GM23338 (cell line): Measurements from ENCODE around the gene FUT3. TPM values are rescaled to one million over a fixed set of nuclear protein-coding genes. Genes with fewer than 3 reads are reported as not detected.

Source experiments
- ATAC-seq: fragments of 200-7000 bp; cut with Tn5 transposase; 3 replicates; pipeline ENCODE4 v1.9.1; 2020
- DNase-seq: peaks from one replicate; pipeline ENCODE4 v3.0.0-alpha.2; 2015; ENCODE audit warnings: low spot score
- H2AFZ ChIP-seq: fragments of 200-600 bp; sonication (generic); 2 replicates; pipeline ENCODE4 v1.8.0; 2016; ENCODE audit warnings: antibody characterized with exemption, mild to moderate bottlenecking, moderate library complexity
- H3F3A ChIP-seq: fragments of 200-600 bp; sonication (generic); replicated peaks from 2 replicates; pipeline ENCODE4 v1.8.0; 2017; ENCODE audit warnings: antibody characterized with exemption, mixed run types, low read depth
- H3K27ac ChIP-seq: fragments of 200-600 bp; sonication (generic); 2 replicates; pipeline ENCODE4 v1.6.1; 2016; ENCODE audit warnings: low read depth
- H3K27me3 ChIP-seq: fragments of 200-600 bp; sonication (generic); 2 replicates; pipeline ENCODE4 v1.8.0; 2016; ENCODE audit warnings: mild to moderate bottlenecking, mixed run types, moderate library complexity; ENCODE audit not compliant: insufficient read depth
- H3K36me3 ChIP-seq: fragments of 200-600 bp; sonication (generic); 2 replicates; pipeline ENCODE4 v1.8.0; 2016; ENCODE audit warnings: mild to moderate bottlenecking; ENCODE audit not compliant: insufficient read depth
- H3K4me1 ChIP-seq: fragments of 200-600 bp; sonication (generic); 2 replicates; pipeline ENCODE4 v1.8.0; 2016; ENCODE audit warnings: mild to moderate bottlenecking, moderate library complexity; ENCODE audit not compliant: insufficient read depth
- H3K4me2 ChIP-seq: fragments of 200-600 bp; sonication (generic); 2 replicates; pipeline ENCODE4 v1.7.1; 2017; ENCODE audit warnings: mixed run types
- H3K4me3 ChIP-seq: fragments of 200-600 bp; sonication (generic); 2 replicates; pipeline ENCODE4 v1.6.1; 2016; ENCODE audit warnings: mixed run types
- H3K79me2 ChIP-seq: fragments of 200-600 bp; sonication (generic); replicated peaks from 2 replicates; pipeline ENCODE4 v1.8.0; 2017; ENCODE audit warnings: mild to moderate bottlenecking; ENCODE audit not compliant: insufficient read depth
- H3K9me2 ChIP-seq: fragments of 200-600 bp; sonication (generic); 2 replicates; pipeline ENCODE4 v1.8.0; 2017; ENCODE audit not compliant: insufficient read depth
- H4K20me1 ChIP-seq: fragments of 200-600 bp; sonication (generic); replicated peaks from 2 replicates; pipeline ENCODE4 v1.8.0; 2017; ENCODE audit warnings: mild to moderate bottlenecking; ENCODE audit not compliant: insufficient read depth
- H3K27ac Mint-ChIP-seq: 2 replicates; pipeline ENCODE4 v1.8.0; 2020; ENCODE audit warnings: inconsistent platforms, mild to moderate bottlenecking, moderate library complexity, mixed read lengths
- H3K27me3 Mint-ChIP-seq: 3 replicates; pipeline ENCODE4 v1.8.0; 2022; ENCODE audit warnings: low read depth, mild to moderate bottlenecking, moderate library complexity, mixed read lengths, inconsistent platforms; ENCODE audit not compliant: insufficient read depth, poor library complexity
- H3K36me3 Mint-ChIP-seq: 3 replicates; pipeline ENCODE4 v1.8.0; 2021; ENCODE audit warnings: low read depth, mild to moderate bottlenecking, inconsistent platforms, moderate library complexity, mixed read lengths
- H3K4me1 Mint-ChIP-seq: 3 replicates; pipeline ENCODE4 v1.8.0; 2020; ENCODE audit warnings: mild to moderate bottlenecking, inconsistent platforms, mixed read lengths
- H3K4me3 Mint-ChIP-seq: 3 replicates; pipeline ENCODE4 v1.8.0; 2021; ENCODE audit warnings: moderate library complexity, mild to moderate bottlenecking, inconsistent platforms, mixed read lengths
- H3K9me3 Mint-ChIP-seq: 3 replicates; pipeline ENCODE4 v1.8.0; 2020; ENCODE audit warnings: moderate library complexity, mild to moderate bottlenecking, inconsistent platforms, mixed read lengths
- EZH2phosphoT487 ChIP-seq: fragments of 200-600 bp; sonication (generic); IDR thresholded peaks from one replicate; pipeline ENCODE4 v1.8.1; 2018; ENCODE audit warnings: antibody characterized with exemption; ENCODE audit not compliant: unreplicated experiment
- polyA plus RNA-seq: library from polyadenylated mRNA; unstranded; fragments of >200 nt; fragmentation: Nextera tagmentation; extraction: Ambion mirVana; gene quantifications from 2 replicates; pipeline ENCODE4 v1.2.1, GENCODE V29; 2016
- total RNA-seq: library from RNA; depleted of rRNA; stranded (reverse); fragments of >200 nt; shearing (Covaris generic); gene quantifications from 2 replicates; pipeline ENCODE4 v1.2.3, GENCODE V29; 2014
- TF ChIP-seq, protein P1 (sequence below): IDR thresholded peaks from one replicate; pipeline ENCODE4 v1.6.1; 2018; ENCODE audit warnings: antibody characterized with exemption; ENCODE audit not compliant: unreplicated experiment
- TF ChIP-seq, protein P2 (sequence below): fragments of 250-450 bp; sonication (Bioruptor Pico); IDR thresholded peaks from 2 replicates; pipeline ENCODE4 v1.5.0; 2020; ENCODE audit warnings: mild to moderate bottlenecking, moderate library complexity

Gene FUT3
- total and polyA plus RNA-seq, 2 experiments from 2014 or later: 0.45 TPM; not detected in 1

DNA sequence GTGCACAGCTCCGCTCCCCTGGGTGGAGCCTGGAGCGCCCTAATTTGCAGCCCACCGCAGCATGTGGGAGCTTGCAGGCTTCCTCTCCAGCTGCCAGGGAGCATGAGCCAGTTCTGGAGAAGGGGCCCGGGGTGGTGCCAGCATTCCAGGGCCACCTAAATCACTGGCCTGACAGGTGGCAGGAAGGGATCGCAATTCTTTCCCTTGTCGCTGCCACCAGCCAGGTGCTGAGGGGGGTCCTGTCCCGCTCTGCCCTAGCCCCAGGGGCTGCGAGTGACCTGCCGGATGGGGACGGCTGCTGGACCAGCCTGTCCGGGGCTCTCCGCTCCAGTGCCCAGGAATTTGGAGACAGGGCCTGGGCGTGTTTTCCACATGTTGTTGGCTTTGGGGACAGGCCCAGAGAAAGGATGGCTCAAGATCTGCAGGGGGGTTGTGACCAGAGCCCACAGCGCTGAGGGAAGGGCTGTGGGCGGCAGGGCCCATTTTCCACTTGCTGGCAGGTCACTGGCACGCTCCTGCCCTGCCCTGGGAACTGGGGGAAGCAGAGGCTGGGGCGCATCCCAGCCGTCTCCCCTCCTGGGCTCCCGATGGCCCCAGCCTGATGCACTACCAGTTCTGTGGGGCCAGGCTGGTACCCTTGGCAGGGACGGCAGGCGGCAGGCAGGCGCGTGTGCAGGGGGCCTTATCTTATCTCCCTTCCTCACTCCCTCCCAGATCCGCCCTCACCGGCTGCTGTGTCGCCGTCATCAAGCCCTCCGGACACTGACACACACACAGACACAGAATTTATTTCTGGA lies 42.9 kb upstream of the FUT3 start:
- Mint-ChIP-seq H3K36me3 (peaks cover 6% of the 10 kb centered on the region), H3K4me1 (no peaks in the 10 kb centered on the region; the same call in 1 of the 3 replicates), H3K9me3 (no peaks in the 10 kb centered on the region), H3K4me3 (no peak overlapping the region), H3K27ac (no peak overlapping the region), H3K27me3 (peaks cover 10% of the 10 kb centered on the region)
- H3K4me3 ChIP-seq: no peak overlapping the region
- H3K4me1 ChIP-seq: peaks cover 4% of the 10 kb centered on the region; the same call in 1 of the 2 replicates
- TF ChIP-seq, protein P1, sequence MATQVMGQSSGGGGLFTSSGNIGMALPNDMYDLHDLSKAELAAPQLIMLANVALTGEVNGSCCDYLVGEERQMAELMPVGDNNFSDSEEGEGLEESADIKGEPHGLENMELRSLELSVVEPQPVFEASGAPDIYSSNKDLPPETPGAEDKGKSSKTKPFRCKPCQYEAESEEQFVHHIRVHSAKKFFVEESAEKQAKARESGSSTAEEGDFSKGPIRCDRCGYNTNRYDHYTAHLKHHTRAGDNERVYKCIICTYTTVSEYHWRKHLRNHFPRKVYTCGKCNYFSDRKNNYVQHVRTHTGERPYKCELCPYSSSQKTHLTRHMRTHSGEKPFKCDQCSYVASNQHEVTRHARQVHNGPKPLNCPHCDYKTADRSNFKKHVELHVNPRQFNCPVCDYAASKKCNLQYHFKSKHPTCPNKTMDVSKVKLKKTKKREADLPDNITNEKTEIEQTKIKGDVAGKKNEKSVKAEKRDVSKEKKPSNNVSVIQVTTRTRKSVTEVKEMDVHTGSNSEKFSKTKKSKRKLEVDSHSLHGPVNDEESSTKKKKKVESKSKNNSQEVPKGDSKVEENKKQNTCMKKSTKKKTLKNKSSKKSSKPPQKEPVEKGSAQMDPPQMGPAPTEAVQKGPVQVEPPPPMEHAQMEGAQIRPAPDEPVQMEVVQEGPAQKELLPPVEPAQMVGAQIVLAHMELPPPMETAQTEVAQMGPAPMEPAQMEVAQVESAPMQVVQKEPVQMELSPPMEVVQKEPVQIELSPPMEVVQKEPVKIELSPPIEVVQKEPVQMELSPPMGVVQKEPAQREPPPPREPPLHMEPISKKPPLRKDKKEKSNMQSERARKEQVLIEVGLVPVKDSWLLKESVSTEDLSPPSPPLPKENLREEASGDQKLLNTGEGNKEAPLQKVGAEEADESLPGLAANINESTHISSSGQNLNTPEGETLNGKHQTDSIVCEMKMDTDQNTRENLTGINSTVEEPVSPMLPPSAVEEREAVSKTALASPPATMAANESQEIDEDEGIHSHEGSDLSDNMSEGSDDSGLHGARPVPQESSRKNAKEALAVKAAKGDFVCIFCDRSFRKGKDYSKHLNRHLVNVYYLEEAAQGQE: no peak
- no peak for TF ChIP-seq EZH2phosphoT487
- TF ChIP-seq, protein P2, sequence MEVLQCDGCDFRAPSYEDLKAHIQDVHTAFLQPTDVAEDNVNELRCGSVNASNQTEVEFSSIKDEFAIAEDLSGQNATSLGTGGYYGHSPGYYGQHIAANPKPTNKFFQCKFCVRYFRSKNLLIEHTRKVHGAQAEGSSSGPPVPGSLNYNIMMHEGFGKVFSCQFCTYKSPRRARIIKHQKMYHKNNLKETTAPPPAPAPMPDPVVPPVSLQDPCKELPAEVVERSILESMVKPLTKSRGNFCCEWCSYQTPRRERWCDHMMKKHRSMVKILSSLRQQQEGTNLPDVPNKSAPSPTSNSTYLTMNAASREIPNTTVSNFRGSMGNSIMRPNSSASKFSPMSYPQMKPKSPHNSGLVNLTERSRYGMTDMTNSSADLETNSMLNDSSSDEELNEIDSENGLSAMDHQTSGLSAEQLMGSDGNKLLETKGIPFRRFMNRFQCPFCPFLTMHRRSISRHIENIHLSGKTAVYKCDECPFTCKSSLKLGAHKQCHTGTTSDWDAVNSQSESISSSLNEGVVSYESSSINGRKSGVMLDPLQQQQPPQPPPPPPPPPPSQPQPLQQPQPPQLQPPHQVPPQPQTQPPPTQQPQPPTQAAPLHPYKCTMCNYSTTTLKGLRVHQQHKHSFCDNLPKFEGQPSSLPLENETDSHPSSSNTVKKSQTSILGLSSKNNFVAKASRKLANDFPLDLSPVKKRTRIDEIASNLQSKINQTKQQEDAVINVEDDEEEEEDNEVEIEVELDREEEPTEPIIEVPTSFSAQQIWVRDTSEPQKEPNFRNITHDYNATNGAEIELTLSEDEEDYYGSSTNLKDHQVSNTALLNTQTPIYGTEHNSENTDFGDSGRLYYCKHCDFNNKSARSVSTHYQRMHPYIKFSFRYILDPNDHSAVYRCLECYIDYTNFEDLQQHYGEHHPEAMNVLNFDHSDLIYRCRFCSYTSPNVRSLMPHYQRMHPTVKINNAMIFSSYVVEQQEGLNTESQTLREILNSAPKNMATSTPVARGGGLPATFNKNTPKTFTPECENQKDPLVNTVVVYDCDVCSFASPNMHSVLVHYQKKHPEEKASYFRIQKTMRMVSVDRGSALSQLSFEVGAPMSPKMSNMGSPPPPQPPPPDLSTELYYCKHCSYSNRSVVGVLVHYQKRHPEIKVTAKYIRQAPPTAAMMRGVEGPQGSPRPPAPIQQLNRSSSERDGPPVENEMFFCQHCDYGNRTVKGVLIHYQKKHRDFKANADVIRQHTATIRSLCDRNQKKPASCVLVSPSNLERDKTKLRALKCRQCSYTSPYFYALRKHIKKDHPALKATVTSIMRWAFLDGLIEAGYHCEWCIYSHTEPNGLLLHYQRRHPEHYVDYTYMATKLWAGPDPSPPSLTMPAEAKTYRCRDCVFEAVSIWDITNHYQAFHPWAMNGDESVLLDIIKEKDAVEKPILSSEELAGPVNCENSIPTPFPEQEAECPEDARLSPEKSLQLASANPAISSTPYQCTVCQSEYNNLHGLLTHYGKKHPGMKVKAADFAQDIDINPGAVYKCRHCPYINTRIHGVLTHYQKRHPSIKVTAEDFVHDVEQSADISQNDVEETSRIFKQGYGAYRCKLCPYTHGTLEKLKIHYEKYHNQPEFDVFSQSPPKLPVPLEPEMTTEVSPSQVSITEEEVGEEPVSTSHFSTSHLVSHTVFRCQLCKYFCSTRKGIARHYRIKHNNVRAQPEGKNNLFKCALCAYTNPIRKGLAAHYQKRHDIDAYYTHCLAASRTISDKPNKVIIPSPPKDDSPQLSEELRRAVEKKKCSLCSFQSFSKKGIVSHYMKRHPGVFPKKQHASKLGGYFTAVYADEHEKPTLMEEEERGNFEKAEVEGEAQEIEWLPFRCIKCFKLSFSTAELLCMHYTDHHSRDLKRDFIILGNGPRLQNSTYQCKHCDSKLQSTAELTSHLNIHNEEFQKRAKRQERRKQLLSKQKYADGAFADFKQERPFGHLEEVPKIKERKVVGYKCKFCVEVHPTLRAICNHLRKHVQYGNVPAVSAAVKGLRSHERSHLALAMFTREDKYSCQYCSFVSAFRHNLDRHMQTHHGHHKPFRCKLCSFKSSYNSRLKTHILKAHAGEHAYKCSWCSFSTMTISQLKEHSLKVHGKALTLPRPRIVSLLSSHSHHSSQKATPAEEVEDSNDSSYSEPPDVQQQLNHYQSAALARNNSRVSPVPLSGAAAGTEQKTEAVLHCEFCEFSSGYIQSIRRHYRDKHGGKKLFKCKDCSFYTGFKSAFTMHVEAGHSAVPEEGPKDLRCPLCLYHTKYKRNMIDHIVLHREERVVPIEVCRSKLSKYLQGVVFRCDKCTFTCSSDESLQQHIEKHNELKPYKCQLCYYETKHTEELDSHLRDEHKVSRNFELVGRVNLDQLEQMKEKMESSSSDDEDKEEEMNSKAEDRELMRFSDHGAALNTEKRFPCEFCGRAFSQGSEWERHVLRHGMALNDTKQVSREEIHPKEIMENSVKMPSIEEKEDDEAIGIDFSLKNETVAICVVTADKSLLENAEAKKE (CRISPR knock-in tag): no peak
- H3K36me3 ChIP-seq: no peaks in the 10 kb centered on the region
- no peaks in the 10 kb centered on the region for H3K27me3 ChIP-seq
- H3F3A ChIP-seq: no peaks in the 10 kb centered on the region
- H3K4me2 ChIP-seq: no peak overlapping the region
- H3K79me2 ChIP-seq: peaks cover 6% of the 10 kb centered on the region
- H2AFZ ChIP-seq: no peak overlapping the region
- no peak overlapping the region for H3K27ac ChIP-seq
- no peaks in the 10 kb centered on the region for H3K9me2 ChIP-seq
- H4K20me1 ChIP-seq: peaks cover 14% of the 10 kb centered on the region; the same call in 1 of the 2 replicates
- ATAC-seq: no peak
- DNase-seq: no peak
